ENCODE measurements around the gene ARHGAP15. TPM values are rescaled to one million over a fixed set of nuclear protein-coding genes. Genes with fewer than 3 reads are reported as not detected.

The ARHGAP15 gene
- total RNA-seq, 1 donor from 2014 or later: 7.0 TPM

- Histone ChIP-seq H3K27ac (replicated peaks) (no peak overlapping the region), H3K4me1 (no peaks in the 10 kb centered on the region), H3K36me3 (no peaks in the 10 kb centered on the region), H3K4me3 (no peak overlapping the region), H3K9me3 (replicated peaks) (peaks cover 20% of the 10 kb centered on the region), H3K27me3 (ENCODE audit: low read depth) (no peaks in the 10 kb centered on the region)
- DNase-seq: no peak
- TF ChIP-seq CTCF (IDR thresholded peaks at IDR 0.05; ENCODE audit: borderline replicate concordance): no peak
- intact Hi-C loops (cut with micrococcal nuclease): no loop called here
These were observed 53.4 kb downstream of the ARHGAP15 start for GRCh38 chr2:143182649-143183048.

GRCh38 chr2:143183804-143184463 is 54.7 kb downstream of the ARHGAP15 start:
- intact Hi-C loops (cut with micrococcal nuclease): no loop called here
- no peak overlapping the region for H3K4me3 ChIP-seq

GRCh38 chr2:143186876-143187275 is 57.7 kb downstream of the ARHGAP15 start:
- H3K36me3 ChIP-seq: no peaks in the 10 kb centered on the region
- intact Hi-C loops (cut with micrococcal nuclease): no loop called here

More at GRCh38 chr2:143183804-143184463, 54.7 kb downstream of the ARHGAP15 start:
- no peak for TF ChIP-seq CTCF (IDR thresholded peaks at IDR 0.05; ENCODE audit: borderline replicate concordance)
- no peaks in the 10 kb centered on the region for H3K4me1 ChIP-seq
- H3K9me3 ChIP-seq (replicated peaks): peaks cover 20% of the 10 kb centered on the region
- H3K27me3 ChIP-seq (ENCODE audit: low read depth): no peaks in the 10 kb centered on the region
- no peaks in the 10 kb centered on the region for H3K36me3 ChIP-seq
- H3K27ac ChIP-seq (replicated peaks): no peak overlapping the region
- DNase-seq: no peak

GRCh38 chr2:143190431-143190830 is 61.2 kb downstream of the ARHGAP15 start:
- H3K27me3 ChIP-seq (ENCODE audit: low read depth): no peaks in the 10 kb centered on the region
- DNase-seq: no peak
- no peak overlapping the region for H3K4me3 ChIP-seq
- H3K9me3 ChIP-seq (replicated peaks): no peaks in the 10 kb centered on the region
- no peaks in the 10 kb centered on the region for H3K36me3 ChIP-seq
- TF ChIP-seq CTCF (IDR thresholded peaks at IDR 0.05; ENCODE audit: borderline replicate concordance): no peak
- intact Hi-C loops (cut with micrococcal nuclease): no loop called here
- no peak overlapping the region for H3K27ac ChIP-seq (replicated peaks)
- no peaks in the 10 kb centered on the region for H3K4me1 ChIP-seq

More at GRCh38 chr2:143186876-143187275, 57.7 kb downstream of the ARHGAP15 start:
- peaks cover under 1% of the 10 kb centered on the region for H3K9me3 ChIP-seq (replicated peaks)
- no peaks in the 10 kb centered on the region for H3K27me3 ChIP-seq (ENCODE audit: low read depth)
- no peak for DNase-seq
- no peak for TF ChIP-seq CTCF (IDR thresholded peaks at IDR 0.05; ENCODE audit: borderline replicate concordance)
- no peaks in the 10 kb centered on the region for H3K4me1 ChIP-seq
- H3K4me3 ChIP-seq: no peak overlapping the region
- H3K27ac ChIP-seq (replicated peaks): no peak overlapping the region

- H3K9me3 ChIP-seq (replicated peaks): no peaks in the 10 kb centered on the region
- intact Hi-C loops (cut with micrococcal nuclease): no loop called here
- TF ChIP-seq CTCF (IDR thresholded peaks at IDR 0.05; ENCODE audit: borderline replicate concordance): no peak
- no peak for DNase-seq
- H3K36me3 ChIP-seq: no peaks in the 10 kb centered on the region
- H3K27ac ChIP-seq (replicated peaks): no peak overlapping the region
- no peaks in the 10 kb centered on the region for H3K4me1 ChIP-seq
- no peak overlapping the region for H3K4me3 ChIP-seq
- H3K27me3 ChIP-seq (ENCODE audit: low read depth): no peaks in the 10 kb centered on the region
These were observed 62.9 kb downstream of the ARHGAP15 start for GRCh38 chr2:143192106-143192505.
